ENCODE data around the gene ALG14.
"Not testable (repeated sequence)": the region's sequence is repeated elsewhere in the genome, so short reads cannot be mapped to it uniquely, and the experiment has no call there.

The ALG14 gene

GRCh38 chr1:95041491-95042165, 31.1 kb downstream of the ALG14 start:
- peak in 7 of 14 donors; percentile 5 to 67 (median 16) for DNase-seq

- DNase-seq: no peak
These were observed 32.7 kb downstream of the ALG14 start for GRCh38 chr1:95040032-95040525.

GRCh38 chr1:95039360-95040031, 33.3 kb downstream of the ALG14 start:
- no peak for DNase-seq

GRCh38 chr1:95035536-95035935, 37.2 kb downstream of the ALG14 start:
- DNase-seq: no peak

GRCh38 chr1:95034506-95034905, 38.2 kb downstream of the ALG14 start:
- no peak for DNase-seq

GRCh38 chr1:95033843-95034242, 38.9 kb downstream of the ALG14 start:
- DNase-seq: no peak

GRCh38 chr1:95029532-95029931, 43.2 kb downstream of the ALG14 start:
- no peak for DNase-seq

GRCh38 chr1:95028954-95029353, 43.8 kb downstream of the ALG14 start:
- no peak for DNase-seq

- DNase-seq: no peak
These were observed 45.7 kb downstream of the ALG14 start for GRCh38 chr1:95027046-95027445.

GRCh38 chr1:95023399-95024043, 49.2 kb downstream of the ALG14 start:
- DNase-seq: no peak

GRCh38 chr1:95022644-95022926, 50.2 kb downstream of the ALG14 start:
- DNase-seq: no peak

GRCh38 chr1:95021805-95022643, 50.7 kb downstream of the ALG14 start:
- peak in 4 of 14 donors; percentile 9 to 64 (median 20) for DNase-seq

- no peak for DNase-seq
These were observed 51.6 kb downstream of the ALG14 start for GRCh38 chr1:95021119-95021518.

- not testable (repeated sequence) for DNase-seq
These were observed 53.3 kb downstream of the ALG14 start for GRCh38 chr1:95019466-95019865.

GRCh38 chr1:95018602-95019369, 54.0 kb downstream of the ALG14 start:
- DNase-seq: no peak

- no peak for DNase-seq
These were observed 55.0 kb downstream of the ALG14 start for GRCh38 chr1:95017775-95018174.

- no peak for DNase-seq
These were observed 57.7 kb downstream of the ALG14 start for GRCh38 chr1:95015076-95015475.

GRCh38 chr1:95013950-95014574, 58.7 kb downstream of the ALG14 start:
- no peak for DNase-seq

GRCh38 chr1:95012389-95012788, 60.4 kb downstream of the ALG14 start:
- no peak for DNase-seq

- DNase-seq: no peak
These were observed 62.6 kb downstream of the ALG14 start for GRCh38 chr1:95010158-95010557.

GRCh38 chr1:95007687-95008086, 65.1 kb downstream of the ALG14 start:
- no peak for DNase-seq

GRCh38 chr1:95006681-95007080, 66.1 kb downstream of the ALG14 start:
- DNase-seq: no peak

Data from C1 segment of cervical spinal cord (tissue), 14 donors.